A673 (cell line): ENCODE data around the gene GALK1. TPM values are rescaled to one million over a fixed set of nuclear protein-coding genes. Genes with fewer than 3 reads are reported as not detected.
A peak's percentile ranks its signal among the peaks of the same experiment; 100 is the strongest.

Experiments used
- Bru-seq: library from RNA; stranded (reverse); fragments of 400-500 nt; gene quantifications from one replicate; lab custom pipeline; 2021; lab: Mats Ljungman, UMichigan
- BruChase-seq, 2 experiments: library from RNA; stranded (reverse); fragments of 400-500 nt; gene quantifications; one replicate each; lab custom pipeline; 2021; lab: Mats Ljungman, UMichigan
- BruUV-seq: library from RNA; stranded (reverse); fragments of 400-500 nt; replicated peaks from 2 replicates; lab custom pipeline; 2021; lab: Mats Ljungman, UMichigan
- CTCF ChIA-PET: fragments of 300-600 bp; sonication (Branson Sonifier 250); formaldehyde crosslinking; loops from one replicate; lab custom pipeline; 2022; ENCODE audit warnings: antibody characterized with exemption; lab: Charles Lee
- POLR2A ChIA-PET: fragments of 300-600 bp; sonication (Branson Sonifier 250); formaldehyde crosslinking; loops from one replicate; lab custom pipeline; 2022; ENCODE audit warnings: antibody characterized with exemption; ENCODE audit not compliant: low non-redundant PET; lab: Charles Lee
- DNase-seq: peaks from one replicate; pipeline ENCODE4 v3.0.0-alpha.2; 2015; ENCODE audit warnings: low spot score
- H3K27ac ChIP-seq: fragments of 200-600 bp; sonication (generic); 2 replicates; pipeline ENCODE4 v1.5.1; 2016; ENCODE audit warnings: mixed run types, low read depth, mild to moderate bottlenecking, mixed read lengths, antibody characterized with exemption, low read length; ENCODE audit not compliant: poor library complexity, severe bottlenecking
- H3K27me3 ChIP-seq: fragments of 200-600 bp; sonication (generic); replicated peaks from 2 replicates; pipeline ENCODE4 v1.6.1; 2017; ENCODE audit warnings: mixed run types, low read depth, mild to moderate bottlenecking, mixed read lengths, antibody characterized with exemption, low read length; ENCODE audit not compliant: insufficient read depth, poor library complexity
- H3K36me3 ChIP-seq: fragments of 200-600 bp; sonication (generic); 2 replicates; pipeline ENCODE4 v1.6.1; 2016; ENCODE audit warnings: mixed run types, mild to moderate bottlenecking, mixed read lengths, antibody characterized with exemption, low read length; ENCODE audit not compliant: insufficient read depth, poor library complexity, severe bottlenecking
- H3K4me1 ChIP-seq: fragments of 200-600 bp; sonication (generic); 2 replicates; pipeline ENCODE4 v1.6.1; 2017; ENCODE audit warnings: mixed run types, mild to moderate bottlenecking, mixed read lengths, antibody characterized with exemption, low read length; ENCODE audit not compliant: insufficient read depth, poor library complexity, severe bottlenecking
- H3K4me3 ChIP-seq: fragments of 200-600 bp; sonication (generic); 2 replicates; pipeline ENCODE4 v1.5.1; 2016; ENCODE audit warnings: low read depth, mixed run types, mild to moderate bottlenecking, mixed read lengths, low read length; ENCODE audit not compliant: poor library complexity, severe bottlenecking
- H3K9me3 ChIP-seq: fragments of 200-600 bp; sonication (generic); 2 replicates; pipeline ENCODE4 v1.6.1; 2016; ENCODE audit warnings: mixed run types, low read depth, mild to moderate bottlenecking, mixed read lengths, antibody characterized with exemption, low read length; ENCODE audit not compliant: poor library complexity, severe bottlenecking
- EZH2 ChIP-seq: fragments of 200-600 bp; sonication (generic); IDR thresholded peaks from 2 replicates; pipeline ENCODE4 v1.6.1; 2017; ENCODE audit warnings: borderline replicate concordance, low read depth, mild to moderate bottlenecking, mixed read lengths, antibody characterized with exemption, low read length; ENCODE audit not compliant: poor library complexity, severe bottlenecking
- intact Hi-C: fragments of 100-400 bp; cut with micrococcal nuclease; formaldehyde crosslinking; loops from one replicate; pipeline ENCODE4 v1.10.0; 2022; ENCODE audit not compliant: unreplicated experiment
- long read RNA-seq: library from polyadenylated mRNA; stranded (forward); transcript quantifications from one replicate; pipeline ENCODE4 v2.0.0, GENCODE V29; 2022
- total RNA-seq: library from RNA; stranded (reverse); gene quantifications from 2 replicates; pipeline ENCODE4 v1.2.3, GENCODE V29; 2021
- TF ChIP-seq, protein P1 (sequence below): fragments of 300-800, 200-600 bp; sonication (generic); conservative IDR thresholded peaks from 2 replicates; pipeline ENCODE4 v1.5.1; 2017; ENCODE audit warnings: low read depth, mild to moderate bottlenecking, antibody characterized with exemption, low read length, moderate library complexity, mixed read lengths

Gene GALK1
- total RNA-seq (18.3 and 29.7 TPM in 2 replicates), Bru-seq, nascent RNA (percentile 30 among the genes with signal in this experiment), BruChase-seq, experiment 1, labeled RNA remaining after a 2-hour chase (percentile 24 among the genes with signal in this experiment), BruChase-seq, experiment 2, labeled RNA remaining after a 6-hour chase (percentile 38 among the genes with signal in this experiment)
- long read RNA-seq, transcript GALK1-205 (8 exons, 1,866 nt) = major isoform, 44 of 51 reads
- long read RNA-seq, partial matches to known transcripts = 5 of 51 reads
- long read RNA-seq, other reads (novel, unspliced or antisense) = 1 of 51 reads

DNA sequence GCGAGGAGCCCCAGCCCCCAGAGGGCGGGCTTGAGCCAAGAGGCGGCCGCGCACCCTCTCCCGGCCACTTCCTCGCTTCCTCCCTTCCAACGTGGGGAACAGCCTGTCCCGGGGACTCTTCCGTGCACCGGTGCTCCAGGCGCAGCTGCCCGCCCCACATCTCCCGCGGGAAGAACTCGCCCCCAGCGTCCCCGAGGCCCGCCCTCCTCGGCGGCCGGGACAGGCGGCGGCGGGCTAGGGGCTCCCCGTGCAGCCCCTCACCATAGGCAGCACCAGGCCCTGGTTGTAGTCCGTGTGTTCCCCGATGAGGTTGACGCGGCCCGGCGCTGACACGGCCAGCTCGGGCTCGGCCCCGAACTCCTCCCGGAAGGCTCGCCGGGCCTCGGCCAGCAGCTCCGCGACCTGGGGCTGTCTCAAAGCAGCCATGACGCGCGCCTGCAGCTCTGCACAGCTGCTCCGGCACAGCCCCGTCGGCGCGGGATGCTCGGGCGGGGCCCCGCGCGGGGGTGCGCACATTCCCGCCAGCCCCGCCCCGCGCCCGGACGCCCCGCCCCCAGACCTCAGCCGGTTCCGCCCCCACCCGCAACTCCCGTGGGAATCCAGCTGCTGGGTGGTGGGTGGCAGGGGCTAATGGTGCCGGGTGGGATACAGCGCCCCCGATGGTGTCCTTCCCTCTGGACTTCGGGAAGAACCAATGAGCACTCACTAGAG lies at the start of gene GALK1:
Gene GALK1, minus strand, starts transcription at position 482 of the 711 bp plus-strand sequence. Its CDS starts 56 bp downstream, at position 426.
- peak; percentile 73 for DNase-seq
- ChIA-PET POLR2A (interaction anchor here (0.6 to 0.7 kb wide), 3 partner anchors 12 to 25 kb away, joined by 3 read pairs; a partner anchor contains a TSS), CTCF (interaction anchor here (0.6 to 2.1 kb wide), 4 partner anchors 9 to 65 kb away, joined by 3 to 10 read pairs (median 4); no protein-coding TSS in a partner anchor)
- peaks cover 8% of the 10 kb centered on the region for H3K4me1 ChIP-seq
- intact Hi-C loops = no loop called here
- no peaks in the 10 kb centered on the region for H3K36me3 ChIP-seq
- no peaks in the 10 kb centered on the region for H3K9me3 ChIP-seq
- H3K27me3 ChIP-seq = no peaks in the 10 kb centered on the region
- peak within 1 kb of the TSS; percentile 71 for H3K4me3 ChIP-seq
- H3K27ac ChIP-seq = peak within 1 kb of the TSS; percentile 58
- TF ChIP-seq, protein P1, sequence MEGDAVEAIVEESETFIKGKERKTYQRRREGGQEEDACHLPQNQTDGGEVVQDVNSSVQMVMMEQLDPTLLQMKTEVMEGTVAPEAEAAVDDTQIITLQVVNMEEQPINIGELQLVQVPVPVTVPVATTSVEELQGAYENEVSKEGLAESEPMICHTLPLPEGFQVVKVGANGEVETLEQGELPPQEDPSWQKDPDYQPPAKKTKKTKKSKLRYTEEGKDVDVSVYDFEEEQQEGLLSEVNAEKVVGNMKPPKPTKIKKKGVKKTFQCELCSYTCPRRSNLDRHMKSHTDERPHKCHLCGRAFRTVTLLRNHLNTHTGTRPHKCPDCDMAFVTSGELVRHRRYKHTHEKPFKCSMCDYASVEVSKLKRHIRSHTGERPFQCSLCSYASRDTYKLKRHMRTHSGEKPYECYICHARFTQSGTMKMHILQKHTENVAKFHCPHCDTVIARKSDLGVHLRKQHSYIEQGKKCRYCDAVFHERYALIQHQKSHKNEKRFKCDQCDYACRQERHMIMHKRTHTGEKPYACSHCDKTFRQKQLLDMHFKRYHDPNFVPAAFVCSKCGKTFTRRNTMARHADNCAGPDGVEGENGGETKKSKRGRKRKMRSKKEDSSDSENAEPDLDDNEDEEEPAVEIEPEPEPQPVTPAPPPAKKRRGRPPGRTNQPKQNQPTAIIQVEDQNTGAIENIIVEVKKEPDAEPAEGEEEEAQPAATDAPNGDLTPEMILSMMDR = peak; percentile 26; the same call in 1 of the 2 replicates
- no peak for TF ChIP-seq EZH2
- BruUV-seq = no TSS peak

DNA sequence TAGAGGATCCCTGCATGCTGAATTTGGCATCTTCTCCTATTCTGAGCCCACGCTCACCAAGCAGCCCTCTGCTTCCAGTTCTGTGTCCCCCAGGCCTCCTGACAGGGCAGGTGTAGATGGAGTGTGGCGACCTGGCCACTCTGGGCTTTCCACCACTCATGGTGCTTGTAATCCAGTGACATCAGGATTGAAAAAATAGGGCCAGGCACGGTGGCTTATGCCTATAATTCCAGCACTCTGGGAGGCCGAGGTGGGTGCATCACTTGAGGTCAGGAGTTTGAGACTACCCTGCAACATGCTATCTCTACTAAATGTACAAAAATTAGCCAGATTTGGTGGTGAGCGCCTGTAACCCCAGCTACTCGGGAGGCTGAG lies 49.0 kb upstream of the GALK1 start:
- Histone ChIP-seq H3K27me3 (no peaks in the 10 kb centered on the region), H3K36me3 (peaks cover 64% of the 10 kb centered on the region), H3K27ac (no peak overlapping the region), H3K4me1 (no peaks in the 10 kb centered on the region), H3K4me3 (no peak overlapping the region), H3K9me3 (no peaks in the 10 kb centered on the region)
- DNase-seq = no peak
- no peak for TF ChIP-seq EZH2
- TF ChIP-seq, protein P1 = no peak
- BruUV-seq = no TSS peak
- ChIA-PET POLR2A (no interaction called here), CTCF (no interaction called here)
- intact Hi-C loops = no loop called here

DNA sequence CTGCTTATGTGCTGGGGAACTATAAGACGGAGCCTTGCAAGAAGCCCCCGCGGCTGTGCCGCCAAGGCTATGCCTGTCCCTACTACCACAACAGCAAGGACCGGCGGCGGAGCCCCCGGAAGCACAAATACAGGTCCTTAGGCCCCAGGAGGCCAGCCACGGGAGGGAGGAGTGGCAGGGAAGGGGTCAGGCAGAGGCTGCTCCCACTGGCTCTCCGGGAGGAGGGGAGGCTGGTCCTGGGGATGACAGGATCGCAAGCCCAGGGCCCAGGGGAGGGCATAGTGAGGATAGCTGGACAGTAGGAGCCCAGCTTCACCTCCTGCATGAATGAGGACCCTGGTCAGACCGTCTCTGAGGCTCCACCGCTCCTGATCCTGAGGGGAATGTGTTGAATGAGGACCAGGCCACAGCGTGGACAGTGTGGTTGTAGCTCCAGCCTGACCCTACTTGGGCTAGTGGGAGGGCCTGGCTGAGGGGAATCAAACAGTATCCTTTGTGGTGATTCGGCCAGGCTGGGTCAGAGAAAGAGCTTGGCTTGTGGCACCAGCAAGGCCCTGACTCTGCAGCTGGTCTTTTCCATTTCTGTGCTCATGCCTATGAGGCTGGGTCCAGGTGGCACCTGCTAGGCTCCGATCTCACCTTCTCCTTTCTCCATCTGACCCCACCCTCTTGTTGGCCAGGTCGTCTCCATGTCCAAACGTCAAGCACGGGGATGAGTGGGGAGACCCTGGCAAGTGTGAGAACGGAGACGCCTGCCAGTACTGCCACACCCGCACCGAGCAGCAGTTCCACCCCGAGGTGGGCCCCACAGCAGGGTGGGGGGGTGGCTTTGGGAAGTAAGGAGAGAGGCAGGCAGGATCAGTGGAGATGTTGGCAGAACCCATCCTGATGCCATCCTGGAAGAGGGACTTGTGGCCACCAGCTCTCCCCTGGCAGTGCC lies 48.4 kb upstream of the GALK1 start:
- CTCF ChIA-PET = no interaction called here

More for the DNA sequence above, 48.4 kb upstream of the GALK1 start:
- no peaks in the 10 kb centered on the region for H3K9me3 ChIP-seq
- no peak for DNase-seq
- peaks cover 57% of the 10 kb centered on the region for H3K36me3 ChIP-seq
- POLR2A ChIA-PET = no interaction called here
- H3K4me3 ChIP-seq = no peak overlapping the region
- H3K27me3 ChIP-seq = no peaks in the 10 kb centered on the region
- TF ChIP-seq EZH2 = no peak
- TF ChIP-seq, protein P1 = no peak
- H3K27ac ChIP-seq = no peak overlapping the region
- intact Hi-C loops = no loop called here
- H3K4me1 ChIP-seq = no peaks in the 10 kb centered on the region
- no TSS peak for BruUV-seq
